AG04450 (cell line): Measurements from ENCODE around the gene CMKLR1. TPM values are rescaled to one million over a fixed set of nuclear protein-coding genes. Genes with fewer than 3 reads are reported as not detected.

Experiments
- CTCF ChIA-PET: fragments of 300-600, 350-600 bp; formaldehyde crosslinking; extraction: SDS; loops from one replicate; lab custom pipeline; 2022; ENCODE audit warnings: antibody characterized with exemption, inconsistent platforms; lab: Charles Lee
- POLR2A ChIA-PET: fragments of 350-600 bp; formaldehyde crosslinking; extraction: SDS; loops from one replicate; lab custom pipeline; 2021; ENCODE audit warnings: antibody characterized with exemption, inconsistent platforms; lab: Yijun Ruan, JAX
- DNase-seq: peaks from one replicate; pipeline ENCODE4 v3.0.0-alpha.2; 2011; ENCODE audit warnings: low read depth, low spot score
- H3K27ac ChIP-seq: one replicate; pipeline ENCODE4 v1.5.1; 2012; ENCODE audit warnings: low read depth, low read length, control low read depth
- H3K27me3 ChIP-seq: one replicate; pipeline ENCODE4 v1.6.0; 2012; ENCODE audit warnings: low read length; ENCODE audit not compliant: control insufficient read depth, insufficient read depth
- H3K4me3 ChIP-seq: 2 replicates; pipeline ENCODE4 v1.5.1; 2011; ENCODE audit warnings: mild to moderate bottlenecking, low read depth, low read length, control low read depth
- H3K9me3 ChIP-seq: 2 replicates; pipeline ENCODE4 v1.5.1; 2012; ENCODE audit warnings: low read length; ENCODE audit not compliant: control insufficient read depth, insufficient read depth
- CTCF ChIP-seq: IDR thresholded peaks from 2 replicates; pipeline ENCODE4 v1.5.1; 2011; ENCODE audit warnings: low read depth, low read length, control low read depth, inconsistent platforms
- polyA plus RNA-seq: library from polyadenylated mRNA; depleted of rRNA; stranded (reverse); fragments of >200 nt; gene quantifications from 2 replicates; pipeline ENCODE4 v1.2.3, GENCODE V29; 2011; rRNA removed

Gene CMKLR1
- polyA plus RNA-seq, 1 experiment: 0.12 TPM

GRCh38 chr12:108238474-108238873 is 100.6 kb downstream of the CMKLR1 start:
- no peaks in the 10 kb centered on the region; the same call in 1 of the 2 replicates for H3K9me3 ChIP-seq
- TF ChIP-seq CTCF: no peak
- no peaks in the 10 kb centered on the region for H3K27me3 ChIP-seq
- no peak overlapping the region for H3K4me3 ChIP-seq
- POLR2A ChIA-PET: no interaction called here
- H3K27ac ChIP-seq: no peak overlapping the region
- DNase-seq: no peak
- CTCF ChIA-PET: no interaction called here

Other genes with a start within 250 kb of the CMKLR1 start
- gene WSCD2, start 210.0 kb downstream of the CMKLR1 start, polyA plus RNA-seq: not detected in 2 replicates
- gene FICD, start 176.0 kb upstream of the CMKLR1 start, polyA plus RNA-seq: 1.4 and 2.9 TPM in 2 replicates
- gene SART3, start 221.9 kb upstream of the CMKLR1 start, polyA plus RNA-seq: 23.9 and 28.5 TPM in 2 replicates
- 164 and 184 TPM in 2 replicates for gene ISCU, start 223.3 kb upstream of the CMKLR1 start, polyA plus RNA-seq